Measurements from ENCODE around the gene PEBP1.

DNA sequence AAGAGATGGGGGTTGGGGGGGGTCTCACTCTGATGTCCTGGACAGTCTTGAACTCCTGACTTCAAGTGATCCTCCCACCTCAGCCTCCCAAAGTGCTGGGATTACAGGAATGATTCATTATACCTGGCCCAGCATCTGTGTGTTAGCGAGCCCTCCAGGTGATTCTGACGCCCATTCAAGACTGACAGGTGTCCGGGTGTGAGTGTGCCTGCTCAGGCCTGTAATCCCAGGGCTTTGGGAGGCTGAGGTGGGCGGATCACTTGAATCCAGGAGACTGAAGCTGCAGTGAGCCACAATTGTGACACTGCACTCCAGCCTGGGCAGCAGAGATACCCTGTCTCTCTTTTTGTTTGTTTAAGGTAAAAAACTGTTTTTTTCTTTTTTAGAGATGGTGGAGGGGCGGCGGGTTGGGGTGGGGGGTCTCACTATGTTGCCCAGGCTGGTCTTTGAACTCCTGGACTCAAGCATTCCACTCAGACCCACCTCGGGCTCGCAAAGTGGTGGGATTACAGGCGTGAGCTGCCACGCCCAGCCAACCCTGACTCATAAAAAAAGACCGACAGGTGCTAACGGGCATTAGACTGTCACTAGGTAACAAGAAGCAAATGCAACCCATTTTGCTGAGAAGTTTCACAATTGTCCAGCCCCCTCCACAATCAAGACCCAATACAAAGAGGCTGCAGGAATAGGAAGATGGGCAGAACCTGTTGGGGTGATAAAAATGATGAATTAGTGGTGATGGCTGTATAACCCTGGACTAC lies 36.8 kb upstream of the PEBP1 start:
- TF ChIP-seq, protein P1, sequence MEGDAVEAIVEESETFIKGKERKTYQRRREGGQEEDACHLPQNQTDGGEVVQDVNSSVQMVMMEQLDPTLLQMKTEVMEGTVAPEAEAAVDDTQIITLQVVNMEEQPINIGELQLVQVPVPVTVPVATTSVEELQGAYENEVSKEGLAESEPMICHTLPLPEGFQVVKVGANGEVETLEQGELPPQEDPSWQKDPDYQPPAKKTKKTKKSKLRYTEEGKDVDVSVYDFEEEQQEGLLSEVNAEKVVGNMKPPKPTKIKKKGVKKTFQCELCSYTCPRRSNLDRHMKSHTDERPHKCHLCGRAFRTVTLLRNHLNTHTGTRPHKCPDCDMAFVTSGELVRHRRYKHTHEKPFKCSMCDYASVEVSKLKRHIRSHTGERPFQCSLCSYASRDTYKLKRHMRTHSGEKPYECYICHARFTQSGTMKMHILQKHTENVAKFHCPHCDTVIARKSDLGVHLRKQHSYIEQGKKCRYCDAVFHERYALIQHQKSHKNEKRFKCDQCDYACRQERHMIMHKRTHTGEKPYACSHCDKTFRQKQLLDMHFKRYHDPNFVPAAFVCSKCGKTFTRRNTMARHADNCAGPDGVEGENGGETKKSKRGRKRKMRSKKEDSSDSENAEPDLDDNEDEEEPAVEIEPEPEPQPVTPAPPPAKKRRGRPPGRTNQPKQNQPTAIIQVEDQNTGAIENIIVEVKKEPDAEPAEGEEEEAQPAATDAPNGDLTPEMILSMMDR (conservative IDR thresholded peaks at IDR 0.05): no peak
- TF ChIP-seq EZH2 (IDR thresholded peaks at IDR 0.05; ENCODE audit: low read depth): no peak

All from PC-9 (cell line).